GM21447 (cell line): Measurements from ENCODE around the gene FLYWCH1.

Experiments
- ATAC-seq: cut with Tn5 transposase; IDR thresholded peaks from one replicate; pipeline ENCODE4 v1.9.1; 2021; ENCODE audit not compliant: unreplicated experiment

FLYWCH1 gene, protein sequence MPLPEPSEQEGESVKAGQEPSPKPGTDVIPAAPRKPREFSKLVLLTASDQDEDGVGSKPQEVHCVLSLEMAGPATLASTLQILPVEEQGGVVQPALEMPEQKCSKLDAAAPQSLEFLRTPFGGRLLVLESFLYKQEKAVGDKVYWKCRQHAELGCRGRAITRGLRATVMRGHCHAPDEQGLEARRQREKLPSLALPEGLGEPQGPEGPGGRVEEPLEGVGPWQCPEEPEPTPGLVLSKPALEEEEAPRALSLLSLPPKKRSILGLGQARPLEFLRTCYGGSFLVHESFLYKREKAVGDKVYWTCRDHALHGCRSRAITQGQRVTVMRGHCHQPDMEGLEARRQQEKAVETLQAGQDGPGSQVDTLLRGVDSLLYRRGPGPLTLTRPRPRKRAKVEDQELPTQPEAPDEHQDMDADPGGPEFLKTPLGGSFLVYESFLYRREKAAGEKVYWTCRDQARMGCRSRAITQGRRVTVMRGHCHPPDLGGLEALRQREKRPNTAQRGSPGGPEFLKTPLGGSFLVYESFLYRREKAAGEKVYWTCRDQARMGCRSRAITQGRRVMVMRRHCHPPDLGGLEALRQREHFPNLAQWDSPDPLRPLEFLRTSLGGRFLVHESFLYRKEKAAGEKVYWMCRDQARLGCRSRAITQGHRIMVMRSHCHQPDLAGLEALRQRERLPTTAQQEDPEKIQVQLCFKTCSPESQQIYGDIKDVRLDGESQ

DNA sequence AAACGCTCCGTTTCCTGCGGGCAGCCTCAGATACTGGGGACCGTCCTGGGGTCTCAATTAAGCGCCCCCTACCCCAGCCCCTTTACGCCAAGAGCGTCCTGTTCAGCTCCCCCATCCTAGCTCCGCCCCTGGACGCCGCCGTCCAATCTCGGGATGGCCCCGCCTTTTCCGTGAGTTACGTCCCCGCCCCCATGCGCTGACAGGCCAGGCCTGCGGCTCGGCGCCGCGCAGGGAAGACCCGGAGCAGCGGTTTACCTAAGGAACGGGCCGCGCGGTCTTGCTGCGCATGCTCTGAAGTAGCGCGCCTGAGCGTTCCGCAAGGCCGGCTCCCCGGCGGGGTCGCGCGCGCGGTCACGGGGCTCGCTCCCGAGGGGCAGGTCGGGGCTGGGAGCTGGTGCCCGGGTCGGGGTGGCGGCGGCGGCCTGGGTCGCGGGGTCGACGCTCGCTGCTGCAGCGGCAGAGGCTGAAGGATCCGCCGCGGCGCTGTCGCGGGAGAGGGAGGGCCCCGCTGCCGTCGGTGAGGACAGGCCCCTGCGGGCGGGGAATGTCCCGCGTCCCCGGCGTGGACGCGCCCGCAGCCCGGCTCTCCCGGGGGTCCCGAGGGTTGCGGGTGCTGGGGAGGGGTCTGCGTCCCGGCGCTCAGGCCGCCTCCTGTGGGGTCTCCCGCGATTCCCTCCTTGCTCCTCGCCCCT lies at the start of gene FLYWCH1:
TSS of gene FLYWCH1 (plus strand) at position 294 of the 692 bp plus-strand sequence. CDS start 17,755 bp downstream, outside the sequence.
- peak; percentile 92 for ATAC-seq

DNA sequence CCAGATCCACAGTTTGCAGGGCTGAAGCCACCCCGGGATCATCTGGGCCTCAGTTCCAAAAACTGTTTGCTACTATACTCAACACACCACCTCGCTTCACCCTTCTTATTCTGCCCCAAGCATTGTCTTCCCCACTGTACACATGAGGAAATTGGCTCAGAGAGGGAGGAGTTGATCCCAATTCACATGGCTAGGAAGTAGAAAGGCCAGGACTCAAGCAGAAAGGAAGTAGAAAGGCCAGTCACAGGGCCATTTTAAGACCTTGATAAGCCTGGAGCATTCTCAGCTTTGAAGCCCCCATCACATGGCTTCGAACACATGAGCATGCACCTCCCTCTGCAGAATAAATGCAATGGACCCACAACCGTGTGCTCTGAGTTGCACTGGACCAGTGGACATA lies 46.1 kb upstream of the FLYWCH1 start:
- no peak for ATAC-seq

DNA sequence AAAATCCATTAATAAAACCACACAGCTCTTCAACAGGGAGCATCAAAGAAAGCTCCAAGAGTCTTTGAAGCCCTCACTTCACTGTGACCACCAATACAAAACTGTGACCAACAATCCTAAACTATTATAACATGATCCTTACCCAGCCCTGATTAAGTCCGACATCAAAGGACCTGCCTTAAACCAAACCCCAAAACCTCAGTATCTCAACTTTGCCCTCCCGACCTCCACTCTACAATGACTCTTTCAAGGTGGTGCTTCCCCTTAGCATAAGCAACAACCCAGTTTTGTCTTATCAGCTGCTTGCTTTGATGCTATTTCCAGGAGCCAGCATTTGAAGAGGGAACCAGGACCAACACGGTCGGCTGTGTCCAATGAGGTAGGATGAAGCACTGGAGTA lies 45.3 kb upstream of the FLYWCH1 start:
- ATAC-seq: no peak

DNA sequence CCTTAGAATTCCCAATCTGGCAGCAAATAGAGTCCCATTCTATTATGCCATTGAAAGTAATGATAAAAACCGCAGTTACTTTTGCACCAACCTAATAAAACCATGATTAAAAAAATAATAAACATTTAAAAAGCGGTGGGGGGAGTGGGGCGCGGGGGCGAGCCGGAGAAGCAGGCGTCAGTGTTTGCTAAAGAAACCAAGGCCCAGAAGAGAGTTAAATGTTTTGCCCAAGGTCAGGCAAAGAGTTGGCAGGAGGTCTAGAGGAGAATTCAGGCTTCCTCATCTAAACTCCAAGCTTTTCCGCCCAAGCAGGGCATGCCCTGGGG lies 44.1 kb upstream of the FLYWCH1 start:
- ATAC-seq: peak; percentile 18

DNA sequence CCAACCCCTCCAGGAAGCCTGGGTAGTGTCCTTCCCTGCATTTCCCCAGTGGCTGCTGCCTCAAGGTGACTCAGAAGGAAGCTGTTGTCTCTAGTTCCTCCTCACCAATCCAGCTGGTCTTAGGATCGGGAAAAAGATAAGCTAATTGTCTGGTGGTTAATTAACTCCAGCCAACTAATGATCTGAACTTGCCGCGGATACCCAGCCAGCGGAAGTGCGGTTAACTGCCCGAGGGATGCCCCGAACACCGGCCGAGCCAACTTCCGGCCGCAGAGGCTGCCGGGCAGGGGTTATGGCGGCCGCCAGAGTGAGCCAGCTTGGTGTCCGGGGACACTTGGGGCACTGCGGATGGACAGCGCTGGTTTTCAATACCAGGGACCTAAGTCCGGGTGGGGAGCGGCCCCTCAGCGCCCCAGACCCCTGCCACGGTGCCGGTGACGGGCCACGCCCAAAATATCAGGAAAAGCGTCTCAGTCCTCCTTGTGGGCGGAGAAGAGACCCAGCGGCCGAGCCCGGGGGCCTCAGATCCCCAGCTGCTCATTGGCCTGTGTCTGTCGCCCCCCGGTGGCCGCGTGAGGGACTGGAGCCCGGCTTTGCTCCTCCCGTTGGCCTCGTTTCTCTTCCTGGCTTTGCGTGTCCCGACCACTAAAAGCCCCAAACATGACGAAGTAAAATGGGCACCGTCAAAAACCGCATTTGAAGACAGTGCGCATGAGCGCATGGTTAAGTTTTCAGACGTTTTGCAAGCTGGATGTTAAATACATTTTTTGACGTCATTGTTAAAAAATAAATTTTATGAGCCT lies 43.5 kb upstream of the FLYWCH1 start:
- ATAC-seq: peak; percentile 83

DNA sequence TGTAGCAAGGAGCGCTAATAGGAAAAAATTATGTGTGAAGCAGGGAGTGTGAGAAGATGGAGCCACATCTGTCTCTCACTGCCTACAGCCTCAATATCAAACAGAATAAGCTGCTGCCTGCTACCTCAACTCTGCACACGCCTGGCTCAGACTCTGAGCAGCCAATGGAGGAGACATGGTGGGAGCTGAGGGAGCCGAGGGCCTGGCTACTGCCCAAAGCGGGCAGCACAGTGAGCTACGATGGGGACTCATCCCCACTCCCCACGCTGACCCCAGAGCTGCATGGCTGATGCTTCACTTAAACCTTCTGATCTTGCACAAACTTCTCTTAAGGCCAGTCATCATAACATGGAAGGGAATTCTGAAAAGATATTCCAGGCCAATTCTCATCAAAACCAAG lies 39.8 kb upstream of the FLYWCH1 start:
- ATAC-seq: no peak

DNA sequence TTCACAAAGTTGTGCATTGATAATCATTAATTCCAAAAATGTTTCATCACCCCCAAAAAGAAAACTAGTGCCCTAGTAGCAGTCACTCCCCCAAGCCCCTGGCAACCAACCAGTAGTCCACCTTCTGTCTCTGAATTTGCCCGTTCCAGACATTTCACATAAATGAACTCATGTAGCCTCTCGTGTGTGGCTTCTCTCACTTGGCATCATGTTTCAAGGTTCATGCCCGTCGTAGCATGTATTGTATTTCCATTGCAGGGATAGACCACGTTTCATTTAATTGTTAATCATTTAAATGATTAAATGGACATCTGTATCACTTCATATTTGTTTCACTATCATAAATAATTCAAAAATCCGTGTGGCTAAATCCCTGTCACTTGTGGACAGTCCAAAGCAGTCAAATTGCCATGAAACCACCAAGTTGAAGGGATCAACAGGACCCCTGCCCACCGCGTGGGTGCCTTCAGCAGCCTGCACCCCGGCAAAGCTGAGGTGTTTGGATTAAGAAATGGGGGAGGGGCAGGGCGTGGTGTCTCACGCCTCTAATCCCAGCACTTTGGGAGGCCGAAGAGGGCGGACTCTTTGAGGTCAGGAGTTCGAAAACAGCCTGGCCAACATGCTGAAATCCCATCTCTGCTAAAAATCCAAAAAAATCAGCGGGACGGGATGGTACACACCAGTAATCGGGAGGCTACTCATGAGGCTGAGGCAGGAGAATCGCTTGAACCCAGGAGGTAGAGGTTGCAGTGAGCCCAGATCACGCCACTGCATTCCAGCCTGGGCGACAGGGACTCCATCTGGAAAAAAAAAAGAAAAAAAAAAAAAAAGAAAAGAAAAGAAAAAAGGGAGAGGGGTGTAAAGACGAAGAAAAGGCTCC lies 37.5 kb upstream of the FLYWCH1 start:
- ATAC-seq: no peak

DNA sequence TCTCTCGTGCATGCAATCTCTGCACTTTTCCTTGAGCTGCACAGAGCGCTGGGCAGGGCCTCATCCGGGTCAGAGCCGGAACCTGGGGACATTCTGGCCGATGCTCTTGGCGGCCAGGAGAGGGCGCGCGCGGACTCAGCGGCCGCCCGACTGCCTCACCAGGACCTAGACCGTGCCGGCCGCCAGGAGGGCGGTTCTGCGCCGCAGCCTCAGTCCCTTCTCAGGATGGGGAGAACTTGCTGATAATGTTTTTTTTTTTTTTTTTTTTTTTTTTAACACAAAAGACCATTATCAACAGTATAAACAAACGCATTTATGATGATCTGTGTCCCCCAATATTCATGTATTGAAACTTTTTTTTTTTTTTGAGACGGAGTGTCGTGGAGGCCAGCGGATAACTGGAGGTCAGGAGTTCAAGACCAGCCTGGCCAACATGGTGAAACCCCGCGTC lies 36.8 kb upstream of the FLYWCH1 start:
- ATAC-seq: no peak

DNA sequence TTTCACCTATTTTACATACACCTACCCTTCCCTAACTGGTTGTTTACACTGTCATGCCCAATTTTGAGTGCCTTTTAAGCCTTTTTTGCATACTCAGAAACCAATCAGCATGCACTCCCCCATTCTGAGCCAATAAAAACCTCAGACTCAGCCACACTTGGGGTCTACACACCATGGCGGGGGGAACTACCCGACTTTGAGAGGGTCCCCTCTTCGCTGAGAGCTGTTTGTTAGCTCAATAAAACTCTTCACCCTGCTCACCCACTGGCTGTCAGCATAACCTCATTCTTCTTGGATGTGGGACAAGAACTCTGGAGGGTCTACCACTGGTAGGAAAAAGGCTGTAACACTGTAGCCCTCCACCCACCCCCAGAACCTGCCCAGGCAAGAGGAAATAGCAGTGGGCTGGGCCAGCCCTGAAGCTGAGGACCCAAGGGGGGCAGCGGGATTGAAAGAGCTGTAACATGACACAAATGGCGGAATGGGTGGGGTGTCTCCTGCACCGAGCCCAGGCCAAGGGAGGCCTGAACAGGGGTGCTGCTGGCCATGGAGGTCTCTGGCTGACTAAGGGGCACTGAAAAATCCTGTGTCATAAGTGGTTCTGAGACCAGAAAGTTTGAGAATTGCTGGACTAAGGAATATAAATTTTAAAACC lies 31.8 kb upstream of the FLYWCH1 start:
- ATAC-seq: no peak

DNA sequence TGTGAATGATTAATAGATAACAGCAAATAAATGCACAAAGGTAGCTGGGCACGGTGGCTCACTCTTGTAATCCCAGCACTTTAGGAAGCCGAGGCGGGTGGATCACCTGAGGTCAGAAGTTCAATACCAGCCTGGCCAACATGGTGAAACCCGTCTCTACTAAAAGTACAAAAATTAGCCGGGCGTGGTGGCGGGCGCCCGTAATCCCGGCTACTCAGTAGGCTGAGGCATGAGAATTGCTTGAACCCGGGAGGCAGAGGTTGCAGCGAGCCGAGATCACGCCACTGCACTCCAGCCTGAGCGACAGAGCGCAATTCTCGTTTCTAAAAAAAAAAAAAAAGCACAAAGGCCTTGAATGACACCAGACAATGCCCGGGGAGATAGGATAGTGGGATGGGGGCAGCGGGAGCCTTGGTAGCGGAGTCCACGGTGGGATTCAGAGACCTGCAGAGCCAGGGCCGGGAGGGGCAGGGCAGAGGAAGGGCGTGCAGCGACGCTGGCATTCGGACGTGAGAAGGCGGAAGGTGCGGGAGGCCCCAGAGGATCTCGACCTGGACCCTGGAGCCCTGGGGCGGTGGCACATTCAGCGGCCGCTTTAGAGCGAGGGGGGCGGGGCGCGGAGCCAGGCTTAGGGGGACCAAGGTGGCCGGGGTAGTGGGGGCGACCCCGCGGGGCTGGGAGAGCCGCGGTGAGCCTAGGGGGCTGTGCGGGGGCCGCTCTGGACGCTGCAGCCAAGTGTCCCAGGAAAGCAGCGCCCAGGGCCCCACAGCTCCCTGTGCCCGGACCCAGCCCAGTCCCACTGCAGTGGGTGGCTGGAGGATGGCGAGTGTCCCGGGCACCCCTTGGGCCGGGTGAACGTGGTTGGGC lies 29.7 kb upstream of the FLYWCH1 start:
- ATAC-seq: peak; percentile 11

DNA sequence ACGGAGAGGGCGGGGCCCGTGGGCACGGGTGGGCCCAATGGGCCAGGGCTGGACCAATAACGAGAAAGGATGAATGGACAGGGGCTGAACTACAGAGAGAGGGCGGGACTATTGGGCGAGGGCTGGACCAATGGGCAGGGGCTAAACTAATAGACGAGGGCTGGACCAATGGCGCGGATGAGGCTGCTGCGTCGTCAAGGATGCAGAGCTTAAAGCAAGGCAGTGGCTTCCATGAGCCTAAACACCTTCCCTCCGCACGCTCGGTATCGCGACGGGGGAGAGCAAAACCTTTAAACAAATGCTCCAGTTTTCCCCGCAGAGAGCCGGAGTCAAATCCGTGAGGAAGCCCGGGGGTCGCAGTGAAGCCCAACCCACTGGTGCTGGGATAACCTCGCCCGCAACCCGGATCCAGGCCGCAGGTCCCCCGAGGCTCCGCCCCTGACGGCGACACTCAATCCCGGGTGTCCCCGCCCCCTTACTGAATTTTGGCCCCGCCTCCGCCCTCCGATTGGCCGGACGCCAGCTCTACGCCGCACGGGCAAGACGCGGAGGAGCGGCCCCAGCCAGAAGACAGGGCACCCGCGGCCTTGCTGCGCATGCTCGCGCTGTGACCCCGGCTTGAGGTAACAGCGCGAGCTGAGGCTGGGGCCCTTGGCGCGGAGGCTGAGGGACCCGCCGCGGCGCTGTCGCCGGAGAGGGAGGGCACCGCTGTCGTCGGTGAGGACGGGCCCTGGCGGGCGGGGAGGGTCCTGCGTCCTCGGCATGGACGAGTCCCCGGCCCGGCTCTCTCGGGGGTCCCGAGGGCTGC lies 28.9 kb upstream of the FLYWCH1 start, which contains the start of gene FLYWCH2:
TSS of gene FLYWCH2 (plus strand) at position 566 of the 808 bp plus-strand sequence. CDS start 13,235 bp downstream, outside the sequence.
- peak; percentile 95 for ATAC-seq

DNA sequence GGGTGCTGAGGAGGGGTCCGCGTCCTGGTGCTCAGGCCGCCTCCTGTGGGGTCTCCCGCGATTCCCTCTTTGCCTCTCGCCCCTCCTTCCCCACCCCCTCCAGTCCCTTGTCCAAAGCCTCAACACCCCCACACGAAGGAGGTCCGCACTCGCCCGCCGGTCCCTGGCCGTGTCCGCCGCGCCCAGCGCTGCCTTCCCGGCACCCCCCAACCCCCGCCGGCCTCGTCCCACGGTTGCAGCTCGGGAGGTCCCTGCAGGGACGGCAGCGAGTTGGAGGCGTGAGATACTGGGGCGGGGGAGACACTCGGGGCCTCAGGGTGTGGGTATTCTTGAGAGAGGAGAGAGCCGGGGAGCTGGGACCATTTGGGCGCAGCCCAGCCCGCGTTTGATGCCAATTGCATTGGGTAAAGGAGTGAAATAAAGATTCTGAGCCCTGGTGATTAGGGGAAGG lies 28.2 kb upstream of the FLYWCH1 start:
- ATAC-seq: no peak

DNA sequence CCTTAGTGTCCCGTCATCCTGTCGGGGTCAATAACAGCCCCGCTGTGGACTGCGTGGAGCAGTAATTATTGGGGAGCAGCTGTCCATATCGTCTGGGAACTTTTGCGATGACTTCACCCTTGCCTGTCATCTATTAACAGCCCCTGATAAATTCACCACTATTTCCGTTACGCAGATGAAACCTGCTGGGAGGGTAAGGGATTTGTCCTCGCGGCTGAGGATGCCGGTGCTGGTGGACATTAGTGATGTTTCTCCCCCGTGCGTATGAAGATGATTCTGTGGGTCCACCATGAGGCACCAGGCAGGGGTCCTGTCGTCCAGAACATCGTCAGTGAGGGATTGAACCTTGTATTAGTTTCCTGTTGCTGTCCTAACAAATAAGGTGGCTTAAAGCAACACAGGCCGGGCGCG lies 27.7 kb upstream of the FLYWCH1 start:
- no peak for ATAC-seq

DNA sequence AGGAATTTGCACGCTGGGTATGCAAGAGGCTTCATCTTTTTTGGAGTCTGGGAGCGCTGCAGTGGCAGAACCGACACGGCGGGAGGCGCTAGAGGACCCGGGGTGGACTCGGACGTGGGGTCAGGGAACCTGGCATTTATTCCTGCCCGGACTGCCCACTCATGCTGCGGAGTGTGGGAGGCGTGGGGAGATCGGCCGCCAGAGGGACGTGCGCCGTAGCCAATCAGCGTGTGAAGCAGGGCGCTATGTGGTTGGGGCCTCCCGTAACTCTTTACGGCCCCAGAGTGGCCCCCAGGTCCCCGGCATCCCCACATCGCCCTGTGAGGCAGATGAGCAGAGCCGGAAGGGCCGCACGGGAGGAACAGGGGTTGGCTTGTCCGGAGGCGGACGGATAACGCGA lies 17.5 kb upstream of the FLYWCH1 start:
- no peak for ATAC-seq

DNA sequence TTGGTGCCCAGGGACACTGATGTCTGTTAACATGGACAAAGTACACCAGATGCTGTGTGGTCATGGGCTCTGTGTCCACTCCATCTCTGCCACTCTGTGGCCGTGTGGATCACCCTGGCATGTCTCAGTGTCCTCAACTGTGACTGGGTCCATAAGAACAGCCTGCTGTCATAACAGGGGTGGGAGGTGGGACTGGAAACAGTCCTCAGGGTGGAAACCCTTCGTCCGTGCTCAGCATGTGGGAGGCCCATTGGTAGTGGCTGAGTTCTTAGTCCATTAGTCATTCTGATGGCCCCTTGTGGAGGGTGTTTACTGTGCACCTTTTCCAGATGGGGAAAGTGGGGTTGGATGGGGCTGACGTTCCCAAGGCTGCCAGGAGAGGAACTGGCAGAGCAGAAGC lies 15.9 kb upstream of the FLYWCH1 start:
- ATAC-seq: no peak

DNA sequence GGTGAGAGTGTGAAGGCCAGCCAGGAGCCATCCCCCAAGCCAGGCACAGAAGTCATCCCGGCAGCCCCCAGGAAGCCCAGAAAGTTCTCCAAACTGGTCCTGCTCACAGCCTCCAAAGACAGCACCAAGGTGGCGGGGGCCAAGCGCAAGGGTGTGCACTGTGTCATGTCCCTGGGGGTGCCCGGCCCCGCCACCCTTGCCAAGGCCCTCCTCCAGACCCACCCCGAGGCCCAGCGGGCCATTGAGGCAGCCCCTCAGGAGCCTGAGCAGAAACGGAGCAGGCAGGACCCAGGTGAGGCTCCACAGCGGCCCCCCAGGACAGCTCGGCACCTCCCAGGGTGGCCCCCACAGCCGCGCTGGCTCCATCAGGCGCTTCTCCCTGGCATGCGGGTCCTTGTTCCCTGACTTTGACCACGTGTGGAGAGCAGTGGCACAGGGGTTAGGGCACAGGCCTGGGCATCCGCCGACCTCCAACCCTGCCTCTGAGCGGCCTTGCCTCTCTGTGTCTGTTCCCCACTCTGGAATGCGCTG lies 15.2 kb upstream of the FLYWCH1 start:
- no peak for ATAC-seq

DNA sequence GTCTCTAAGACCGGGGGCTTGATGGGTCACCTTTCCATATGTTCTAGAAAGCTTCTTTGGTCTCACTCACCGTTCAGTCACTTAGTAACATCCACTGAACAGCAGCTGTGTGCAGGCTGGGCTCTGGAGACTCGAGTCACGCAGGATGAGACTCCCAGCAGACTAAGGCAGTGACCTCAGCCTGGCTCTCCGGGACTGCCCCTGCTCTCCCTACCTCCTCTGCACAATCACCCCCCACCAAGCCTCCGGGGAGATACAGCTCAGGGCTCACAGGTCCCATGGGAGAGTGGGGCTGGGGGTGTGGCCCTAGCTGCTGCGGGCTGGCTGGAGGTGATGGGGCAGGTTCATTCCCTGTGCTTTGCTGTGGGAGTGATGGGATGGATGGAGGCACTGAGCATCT lies 14.6 kb upstream of the FLYWCH1 start:
- peak; percentile 78 for ATAC-seq
